Panc1 (cell line): ENCODE data around the gene P2RY6.

ENCODE experiments used
- CTCF ChIP-seq: fragments of 450-650 bp; IDR thresholded peaks from 2 replicates; pipeline ENCODE4 v1.5.1; 2017; ENCODE audit warnings: mild to moderate bottlenecking
- REST ChIP-seq, 2 experiments: IDR thresholded peaks; 2 replicates each; pipeline ENCODE4 v1.6.1; 2011 to 2012; ENCODE audit warnings: low read depth in 2 of 2, control low read depth in 1 of 2, low read length in 1 of 2, mild to moderate bottlenecking in 1 of 2, moderate library complexity in 1 of 2; ENCODE audit not compliant: insufficient read depth in 1 of 2

- TF ChIP-seq CTCF (no peak), REST (IDR thresholded peaks at IDR 0.05; ENCODE audit: insufficient read depth in 1 of 2, low read depth in 2 of 2, low read length in 1 of 2) (no peak)
These were observed 6.1 kb upstream of the P2RY6 start for GRCh38 chr11:73265853-73266645.
